Endothelial cell of umbilical vein (primary cell): ENCODE measurements around the gene CBS.
"Not testable (repeated sequence)": the region's sequence is repeated elsewhere in the genome, so short reads cannot be mapped to it uniquely, and the experiment has no call there.

Experiments
- CTCF ChIP-seq, 2 donors: IDR thresholded peaks; 1 replicate in 1 of 2; 2 replicates in 1 of 2; pipeline ENCODE4 v1.5.1; 2011; ENCODE audit warnings: low read length in 2 of 2, mild to moderate bottlenecking in 2 of 2, moderate library complexity in 2 of 2, control low read depth in 1 of 2, inconsistent platforms in 1 of 2, low read depth in 1 of 2; ENCODE audit not compliant: insufficient read depth in 1 of 2; ENCODE audit errors: extremely low read depth in 1 of 2
- EZH2 ChIP-seq: IDR thresholded peaks from 2 replicates; pipeline ENCODE4 v1.6.1; 2012; ENCODE audit warnings: borderline replicate concordance, low read depth, mild to moderate bottlenecking, moderate library complexity, low read length, inconsistent platforms; ENCODE audit not compliant: severe bottlenecking
- FOS ChIP-seq: IDR thresholded peaks from 2 replicates; pipeline ENCODE4 v1.6.1; 2011; ENCODE audit warnings: mild to moderate bottlenecking, low read length, moderate library complexity, borderline replicate concordance; ENCODE audit not compliant: insufficient read depth
- GATA2 ChIP-seq: IDR thresholded peaks from 2 replicates; pipeline ENCODE4 v1.7.0; 2011; ENCODE audit warnings: low read depth, mild to moderate bottlenecking, moderate library complexity, mixed read lengths, low read length; ENCODE audit not compliant: insufficient read length, insufficient read depth
- JUN ChIP-seq: IDR thresholded peaks from 2 replicates; pipeline ENCODE4 v1.6.1; 2011; ENCODE audit warnings: borderline replicate concordance, low read depth; ENCODE audit not compliant: insufficient read length, insufficient read depth
- MAX ChIP-seq: IDR thresholded peaks from 2 replicates; pipeline ENCODE4 v1.6.1; 2011; ENCODE audit not compliant: insufficient read depth, insufficient read length
- MYC ChIP-seq: IDR thresholded peaks from one replicate; pipeline ENCODE4 v1.6.1; 2011; ENCODE audit warnings: mild to moderate bottlenecking, low read depth, low read length
- POLR2A ChIP-seq: IDR thresholded peaks from 2 replicates; pipeline ENCODE4 v1.6.1; 2012; ENCODE audit warnings: low read depth, mild to moderate bottlenecking, control low read depth, low read length
- POLR2AphosphoS5 ChIP-seq: IDR thresholded peaks from 2 replicates; pipeline ENCODE4 v1.6.1; 2012; ENCODE audit warnings: low read depth, mild to moderate bottlenecking, control low read depth, low read length, moderate library complexity; ENCODE audit not compliant: insufficient read depth

- not testable (repeated sequence) for TF ChIP-seq JUN; CTCF (IDR thresholded peaks at IDR 0.05; ENCODE audit: extremely low read depth in 1 of 2, insufficient read depth in 1 of 2, low read depth in 1 of 2, low read length in 2 of 2); POLR2A; EZH2; MAX; MYC; POLR2AphosphoS5; FOS; GATA2
Observed at GRCh38 chr21:43042169-43042568, 33.5 kb downstream of the CBS start.
